Left ventricle myocardium superior (tissue), 1 donor: ENCODE results near the gene WNT5B. TPM values are rescaled to one million over a fixed set of nuclear protein-coding genes. Genes with fewer than 3 reads are reported as not detected.

Experiments used
- ATAC-seq: fragments of 200-7000 bp; cut with Tn5 transposase; one replicate; pipeline ENCODE4 v1.9.1; 2020; ENCODE audit warnings: mild to moderate bottlenecking, moderate library complexity
- DNase-seq: peaks from one replicate; pipeline ENCODE4 v3.0.0-alpha.2; 2020
- intact Hi-C: fragments of 100-400 bp; cut with micrococcal nuclease; formaldehyde crosslinking; loops from one replicate; pipeline ENCODE4 v1.11.0; 2022
- long read RNA-seq: library from polyadenylated mRNA; unstranded; transcript quantifications from one replicate; pipeline ENCODE4 v2.0.0, GENCODE V29; 2021
- total RNA-seq: library from RNA; stranded (reverse); fragmentation: NEBNext Ultra II Directional; extraction: Animal tissue kit (Norgen Biotek cat#: 25700); gene quantifications from one replicate; pipeline ENCODE4 v1.2.1, GENCODE V29; 2021
- donor health status: DM: no; HTN: yes; CAD: no; lungs with severe emphysema.

The WNT5B gene
- 2.4 TPM for total RNA-seq
- long read RNA-seq, partial matches to known transcripts, result 0 of 9 reads
- long read RNA-seq, other reads (novel, unspliced or antisense), result 9 of 9 reads

- intact Hi-C loops, result no loop called here
- ATAC-seq, result no peak
Measured at GRCh38 chr12:1628666-1629337, at the start of gene WNT5B. Gene WNT5B (plus strand): TSS chr12:1629231. CDS start chr12:1631355, 2,124 bp downstream.

GRCh38 chr12:1579651-1580435 is 49.2 kb upstream of the WNT5B start:
- DNase-seq, result no peak
- no peak for ATAC-seq
- intact Hi-C loops, result no loop called here

More at GRCh38 chr12:1628666-1629337, at the start of gene WNT5B:
- no peak for DNase-seq

- intact Hi-C loops, result no loop called here
- DNase-seq (no peak), ATAC-seq (no peak)
Measured at GRCh38 chr12:1580526-1580925, 48.5 kb upstream of the WNT5B start.

GRCh38 chr12:1581973-1582708 is 46.9 kb upstream of the WNT5B start:
- intact Hi-C loops, result no loop called here
- no peak for ATAC-seq
- DNase-seq, result no peak

GRCh38 chr12:1582709-1583050 is 46.4 kb upstream of the WNT5B start:
- DNase-seq (no peak), ATAC-seq (no peak)
- intact Hi-C loops, result no loop called here

GRCh38 chr12:1583421-1584078 is 45.5 kb upstream of the WNT5B start:
- ATAC-seq (peak; percentile 83), DNase-seq (no peak)
- intact Hi-C loops, result no loop called here

- intact Hi-C loops, result no loop called here
- no peak for ATAC-seq
Measured at GRCh38 chr12:1584326-1584725, 44.7 kb upstream of the WNT5B start.

GRCh38 chr12:1587927-1588574 is 41.0 kb upstream of the WNT5B start:
- intact Hi-C loops, result no loop called here
- DNase-seq (no peak), ATAC-seq (no peak)

More at GRCh38 chr12:1584326-1584725, 44.7 kb upstream of the WNT5B start:
- DNase-seq, result no peak

- intact Hi-C loops, result no loop called here
- ATAC-seq, result no peak
- no peak for DNase-seq
Measured at GRCh38 chr12:1588575-1588947, 40.5 kb upstream of the WNT5B start.

GRCh38 chr12:1590221-1590979 is 38.6 kb upstream of the WNT5B start:
- intact Hi-C loops, result no loop called here
- DNase-seq, result no peak
- ATAC-seq, result peak; percentile 40

- ATAC-seq, result no peak
- intact Hi-C loops, result no loop called here
Measured at GRCh38 chr12:1591034-1591433, 38.0 kb upstream of the WNT5B start.

GRCh38 chr12:1591543-1591942 is 37.5 kb upstream of the WNT5B start:
- no peak for DNase-seq
- ATAC-seq, result no peak
- intact Hi-C loops, result no loop called here

More at GRCh38 chr12:1591034-1591433, 38.0 kb upstream of the WNT5B start:
- DNase-seq, result no peak

GRCh38 chr12:1592444-1593173 is 36.4 kb upstream of the WNT5B start:
- peak; percentile 5 for ATAC-seq

GRCh38 chr12:1593174-1594005 is 35.6 kb upstream of the WNT5B start:
- ATAC-seq (peak; percentile 6), DNase-seq (peak; percentile 58)
- intact Hi-C loops, result no loop called here

More at GRCh38 chr12:1592444-1593173, 36.4 kb upstream of the WNT5B start:
- no peak for DNase-seq
- intact Hi-C loops, result no loop called here

- intact Hi-C loops, result no loop called here
- ATAC-seq (peak; percentile 54), DNase-seq (no peak)
Measured at GRCh38 chr12:1594006-1594260, 35.1 kb upstream of the WNT5B start.

GRCh38 chr12:1594261-1595025 is 34.6 kb upstream of the WNT5B start, which contains the start of gene FBXL14:
Gene FBXL14 (minus strand): TSS chr12:1594581. CDS start chr12:1594066, 515 bp downstream.
- DNase-seq (peak; percentile 93), ATAC-seq (peak; percentile 82)
- intact Hi-C loops, result no loop called here
